Body of pancreas (tissue), 4 donors: Measurements from ENCODE around the gene NAGK.

ENCODE experiments used
- POLR2A ChIP-seq, 3 donors: fragments of 450-650 bp; IDR thresholded peaks; one replicate each; pipeline ENCODE4 v1.6.1; 2016; ENCODE audit warnings: antibody characterized with exemption in 3 of 3, mild to moderate bottlenecking in 2 of 3
- TF ChIP-seq, protein P1 (sequence below), 7 experiments: fragments of 450-650 bp in 4 of 7; fragments of 200-600 bp in 3 of 7; sonication (generic) in 3 of 7; IDR thresholded peaks; one replicate each; pipeline ENCODE4 v1.5.1; 2016 to 2019; ENCODE audit warnings: antibody characterized with exemption in 7 of 7

DNA sequence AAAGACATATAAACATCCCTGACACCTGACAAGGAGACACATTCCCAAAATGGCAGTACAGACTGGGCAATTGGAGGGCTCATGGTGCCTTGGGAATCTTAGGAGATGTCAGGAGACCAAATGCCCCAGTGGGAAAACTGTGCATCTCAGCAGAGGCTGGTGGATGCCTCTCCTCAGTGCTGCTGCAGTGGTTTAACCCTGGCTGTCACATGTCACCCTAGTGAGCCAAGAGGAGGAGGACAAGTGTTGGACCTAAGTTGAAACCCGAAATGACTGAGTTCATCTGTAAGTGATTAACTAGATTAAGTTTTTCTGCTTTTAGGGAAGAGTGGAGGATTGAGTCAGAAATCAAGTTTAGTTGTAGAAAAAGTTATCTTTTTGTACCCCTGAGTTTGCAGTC lies 5.2 kb upstream of the NAGK start:
- TF ChIP-seq, protein P1, sequence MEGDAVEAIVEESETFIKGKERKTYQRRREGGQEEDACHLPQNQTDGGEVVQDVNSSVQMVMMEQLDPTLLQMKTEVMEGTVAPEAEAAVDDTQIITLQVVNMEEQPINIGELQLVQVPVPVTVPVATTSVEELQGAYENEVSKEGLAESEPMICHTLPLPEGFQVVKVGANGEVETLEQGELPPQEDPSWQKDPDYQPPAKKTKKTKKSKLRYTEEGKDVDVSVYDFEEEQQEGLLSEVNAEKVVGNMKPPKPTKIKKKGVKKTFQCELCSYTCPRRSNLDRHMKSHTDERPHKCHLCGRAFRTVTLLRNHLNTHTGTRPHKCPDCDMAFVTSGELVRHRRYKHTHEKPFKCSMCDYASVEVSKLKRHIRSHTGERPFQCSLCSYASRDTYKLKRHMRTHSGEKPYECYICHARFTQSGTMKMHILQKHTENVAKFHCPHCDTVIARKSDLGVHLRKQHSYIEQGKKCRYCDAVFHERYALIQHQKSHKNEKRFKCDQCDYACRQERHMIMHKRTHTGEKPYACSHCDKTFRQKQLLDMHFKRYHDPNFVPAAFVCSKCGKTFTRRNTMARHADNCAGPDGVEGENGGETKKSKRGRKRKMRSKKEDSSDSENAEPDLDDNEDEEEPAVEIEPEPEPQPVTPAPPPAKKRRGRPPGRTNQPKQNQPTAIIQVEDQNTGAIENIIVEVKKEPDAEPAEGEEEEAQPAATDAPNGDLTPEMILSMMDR (IDR thresholded peaks at IDR 0.05) = no peak
- no peak for TF ChIP-seq POLR2A (IDR thresholded peaks at IDR 0.05)
